Rectal smooth muscle tissue (tissue), 1 donor: ENCODE results near the gene SMYD3.
"Not testable (repeated sequence)": the region's sequence is repeated elsewhere in the genome, so short reads cannot be mapped to it uniquely, and the experiment has no call there.

Experiments used
- H3K27ac ChIP-seq: one replicate; pipeline ENCODE4 v1.7.0; 2013; ENCODE audit warnings: low read depth, low read length, inconsistent platforms
- H3K27me3 ChIP-seq: one replicate; pipeline ENCODE4 v1.7.0; 2013; ENCODE audit warnings: low read length; ENCODE audit not compliant: control insufficient read depth, insufficient read depth
- H3K36me3 ChIP-seq: one replicate; pipeline ENCODE4 v1.7.0; 2013; ENCODE audit warnings: low read length; ENCODE audit not compliant: control insufficient read depth, insufficient read depth
- H3K4me1 ChIP-seq: one replicate; pipeline ENCODE4 v1.7.0; 2013; ENCODE audit warnings: low read length; ENCODE audit not compliant: control insufficient read depth, insufficient read depth
- H3K4me3 ChIP-seq: one replicate; pipeline ENCODE4 v1.7.0; 2013; ENCODE audit warnings: low read length
- H3K9ac ChIP-seq: one replicate; pipeline ENCODE4 v1.7.0; 2013; ENCODE audit warnings: low read length

SMYD3 gene

DNA sequence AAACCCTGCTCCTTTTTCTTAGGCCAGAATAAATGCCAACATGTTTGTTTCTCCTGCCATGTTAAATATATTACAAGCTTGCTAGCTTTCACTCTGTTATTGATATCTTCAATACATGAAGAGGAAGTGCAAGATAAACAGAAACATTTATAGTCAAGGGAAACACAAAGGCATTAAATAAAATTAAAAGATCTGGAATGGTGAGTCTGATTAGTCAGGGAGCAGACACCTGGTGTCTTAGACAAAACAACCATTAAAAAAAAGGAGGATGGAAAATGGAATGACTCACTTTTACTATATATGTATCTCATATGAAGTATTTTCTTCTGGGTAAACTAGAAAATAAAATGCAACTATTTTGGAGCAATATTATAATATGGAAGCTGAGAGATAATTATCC is 123.3 kb downstream of the SMYD3 start:
- Histone ChIP-seq H3K4me1 (no peaks in the 10 kb centered on the region), H3K9ac (no peak overlapping the region), H3K27me3 (no peaks in the 10 kb centered on the region), H3K4me3 (no peak overlapping the region), H3K36me3 (no peaks in the 10 kb centered on the region), H3K27ac (no peak overlapping the region)

GRCh38 chr1:246383239-246383589 is 123.9 kb downstream of the SMYD3 start:
- Histone ChIP-seq H3K27ac (no peak overlapping the region), H3K4me1 (no peaks in the 10 kb centered on the region), H3K36me3 (no peaks in the 10 kb centered on the region), H3K27me3 (no peaks in the 10 kb centered on the region), H3K4me3 (no peak overlapping the region), H3K9ac (no peak overlapping the region)

- Histone ChIP-seq H3K27ac (no peak overlapping the region), H3K36me3 (no peaks in the 10 kb centered on the region), H3K4me1 (no peaks in the 10 kb centered on the region), H3K4me3 (no peak overlapping the region), H3K27me3 (no peaks in the 10 kb centered on the region), H3K9ac (no peak overlapping the region)
Measured at GRCh38 chr1:246382589-246383238, 124.4 kb downstream of the SMYD3 start.

GRCh38 chr1:246381452-246381851 is 125.6 kb downstream of the SMYD3 start:
- no peaks in the 10 kb centered on the region for H3K27me3 ChIP-seq
- no peaks in the 10 kb centered on the region for H3K36me3 ChIP-seq
- no peak overlapping the region for H3K27ac ChIP-seq
- H3K9ac ChIP-seq = no peak overlapping the region
- H3K4me3 ChIP-seq = no peak overlapping the region
- no peaks in the 10 kb centered on the region for H3K4me1 ChIP-seq

GRCh38 chr1:246377625-246378153 is 129.4 kb downstream of the SMYD3 start:
- Histone ChIP-seq H3K9ac (no peak overlapping the region), H3K27me3 (no peaks in the 10 kb centered on the region), H3K4me1 (no peaks in the 10 kb centered on the region), H3K36me3 (no peaks in the 10 kb centered on the region), H3K27ac (no peak overlapping the region), H3K4me3 (no peak overlapping the region)

GRCh38 chr1:246373828-246374569 is 133.1 kb downstream of the SMYD3 start:
- Histone ChIP-seq H3K4me3 (no peak overlapping the region), H3K4me1 (no peaks in the 10 kb centered on the region), H3K27ac (no peak overlapping the region), H3K9ac (no peak overlapping the region), H3K36me3 (no peaks in the 10 kb centered on the region), H3K27me3 (no peaks in the 10 kb centered on the region)

- Histone ChIP-seq H3K36me3 (no peaks in the 10 kb centered on the region), H3K4me1 (no peaks in the 10 kb centered on the region), H3K27me3 (no peaks in the 10 kb centered on the region), H3K9ac (no peak overlapping the region), H3K27ac (no peak overlapping the region), H3K4me3 (no peak overlapping the region)
Measured at GRCh38 chr1:246372559-246372958, 134.5 kb downstream of the SMYD3 start.

- H3K9ac ChIP-seq = no peak overlapping the region
- H3K27ac ChIP-seq = no peak overlapping the region
- no peaks in the 10 kb centered on the region for H3K27me3 ChIP-seq
- H3K4me1 ChIP-seq = no peaks in the 10 kb centered on the region
- H3K36me3 ChIP-seq = no peaks in the 10 kb centered on the region
- H3K4me3 ChIP-seq = no peak overlapping the region
Measured at GRCh38 chr1:246367041-246367440, 140.0 kb downstream of the SMYD3 start.

GRCh38 chr1:246365708-246366107 is 141.4 kb downstream of the SMYD3 start:
- Histone ChIP-seq H3K27me3 (no peaks in the 10 kb centered on the region), H3K36me3 (no peaks in the 10 kb centered on the region), H3K27ac (no peak overlapping the region), H3K4me3 (no peak overlapping the region), H3K9ac (no peak overlapping the region), H3K4me1 (no peaks in the 10 kb centered on the region)

GRCh38 chr1:246364415-246364941 is 142.6 kb downstream of the SMYD3 start:
- Histone ChIP-seq H3K9ac (no peak overlapping the region), H3K4me3 (no peak overlapping the region), H3K27me3 (no peaks in the 10 kb centered on the region), H3K4me1 (no peaks in the 10 kb centered on the region), H3K36me3 (no peaks in the 10 kb centered on the region), H3K27ac (no peak overlapping the region)

GRCh38 chr1:246357014-246357598 is 150.0 kb downstream of the SMYD3 start:
- not testable (repeated sequence) for H3K27ac ChIP-seq, H3K27me3 ChIP-seq

GRCh38 chr1:246355411-246356230 is 151.5 kb downstream of the SMYD3 start:
- Histone ChIP-seq H3K9ac (no peak overlapping the region), H3K36me3 (no peaks in the 10 kb centered on the region), H3K27me3 (no peaks in the 10 kb centered on the region), H3K4me1 (no peaks in the 10 kb centered on the region), H3K4me3 (no peak overlapping the region), H3K27ac (no peak overlapping the region)

More at GRCh38 chr1:246357014-246357598, 150.0 kb downstream of the SMYD3 start:
- not testable (repeated sequence) for H3K9ac ChIP-seq, H3K4me1 ChIP-seq, H3K4me3 ChIP-seq, H3K36me3 ChIP-seq
